HG03175 (cell line): ENCODE results near the gene CFAP45.

Experiments
- ATAC-seq: cut with Tn5 transposase; IDR thresholded peaks from one replicate; pipeline ENCODE4 v1.9.1; 2021; ENCODE audit warnings: mild to moderate bottlenecking, moderate library complexity; ENCODE audit not compliant: unreplicated experiment

The CFAP45 gene, protein sequence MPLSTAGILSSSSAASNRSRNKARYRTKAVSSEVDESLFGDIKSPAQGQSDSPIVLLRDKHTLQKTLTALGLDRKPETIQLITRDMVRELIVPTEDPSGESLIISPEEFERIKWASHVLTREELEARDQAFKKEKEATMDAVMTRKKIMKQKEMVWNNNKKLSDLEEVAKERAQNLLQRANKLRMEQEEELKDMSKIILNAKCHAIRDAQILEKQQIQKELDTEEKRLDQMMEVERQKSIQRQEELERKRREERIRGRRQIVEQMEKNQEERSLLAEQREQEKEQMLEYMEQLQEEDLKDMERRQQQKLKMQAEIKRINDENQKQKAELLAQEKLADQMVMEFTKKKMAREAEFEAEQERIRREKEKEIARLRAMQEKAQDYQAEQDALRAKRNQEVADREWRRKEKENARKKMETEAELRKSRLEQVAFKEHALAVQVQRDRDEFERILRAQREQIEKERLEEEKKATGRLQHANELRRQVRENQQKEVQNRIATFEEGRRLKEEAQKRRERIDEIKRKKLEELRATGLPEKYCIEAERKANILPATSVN

DNA sequence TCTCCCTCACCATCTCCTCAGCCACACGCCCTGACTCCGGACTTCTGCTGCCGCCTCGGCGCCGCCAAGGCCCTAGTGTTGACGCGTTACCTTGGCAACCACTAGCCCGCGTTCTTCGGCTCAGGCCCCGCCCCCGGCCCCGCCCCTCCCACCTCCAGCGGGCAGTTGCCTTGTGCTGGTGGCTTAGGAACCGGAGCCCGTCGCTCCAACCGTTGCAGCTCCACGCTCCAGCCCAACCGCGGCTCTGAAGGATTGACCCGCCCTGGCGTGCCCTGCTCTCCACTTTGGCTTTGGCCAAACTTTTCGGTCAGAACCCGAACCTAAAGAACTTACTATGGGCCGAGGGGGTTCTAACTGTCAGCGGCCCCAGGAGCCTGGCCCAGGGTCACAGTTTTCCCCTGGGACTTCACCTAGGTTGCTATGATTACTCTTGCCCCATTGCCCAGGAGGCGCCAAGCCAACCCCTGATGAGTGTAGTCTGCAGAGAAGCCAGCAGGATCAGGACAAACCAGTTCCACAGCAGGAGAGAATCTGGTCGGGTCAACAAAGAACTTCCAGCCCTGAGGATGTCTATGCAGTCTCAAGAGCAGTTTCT, at the start of gene CFAP45:
Gene CFAP45 (minus strand): TSS at position 80 of the 595 bp plus-strand sequence. CDS start 67 bp downstream, at position 13.
- ATAC-seq = no peak

DNA sequence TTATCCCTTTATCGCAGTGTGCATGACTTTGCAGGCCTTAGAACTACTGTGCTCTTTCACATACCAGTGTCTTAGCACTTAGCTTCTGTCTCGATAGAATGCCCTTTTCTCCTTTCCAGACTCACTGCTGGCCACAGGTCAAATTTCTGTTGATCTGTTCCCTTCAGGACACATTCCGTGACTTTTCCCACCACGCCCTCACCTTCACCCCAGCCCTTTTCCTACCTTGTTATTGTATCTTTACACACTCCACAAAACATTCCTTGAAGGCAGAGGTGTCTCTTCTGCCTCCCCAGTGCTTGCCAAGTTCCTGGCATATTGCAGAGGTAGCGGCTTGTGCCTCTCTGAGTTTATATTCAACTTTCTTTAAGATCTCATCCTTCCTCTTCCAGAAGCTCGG, 49.2 kb upstream of the CFAP45 start:
- no peak for ATAC-seq

DNA sequence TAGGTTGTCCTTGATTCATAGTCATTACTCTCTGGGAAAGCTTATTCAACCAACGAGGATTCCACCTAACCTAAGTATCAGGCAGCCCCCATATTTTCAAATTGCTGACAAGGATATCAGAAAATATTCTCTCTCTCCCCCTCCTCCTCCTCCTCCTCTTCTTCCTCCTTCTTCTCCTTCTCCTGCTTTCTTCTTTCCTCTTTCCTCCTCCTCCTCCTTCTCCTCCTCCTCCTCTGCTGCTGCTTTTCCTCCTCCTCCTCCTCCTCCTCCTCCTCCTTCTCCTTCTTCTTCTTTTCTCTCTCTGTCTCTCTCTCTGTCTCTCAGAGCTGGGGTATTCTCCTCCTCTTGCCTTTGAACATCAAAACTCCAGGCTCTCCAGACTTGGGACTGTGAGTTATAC, 48.0 kb upstream of the CFAP45 start:
- no peak for ATAC-seq

DNA sequence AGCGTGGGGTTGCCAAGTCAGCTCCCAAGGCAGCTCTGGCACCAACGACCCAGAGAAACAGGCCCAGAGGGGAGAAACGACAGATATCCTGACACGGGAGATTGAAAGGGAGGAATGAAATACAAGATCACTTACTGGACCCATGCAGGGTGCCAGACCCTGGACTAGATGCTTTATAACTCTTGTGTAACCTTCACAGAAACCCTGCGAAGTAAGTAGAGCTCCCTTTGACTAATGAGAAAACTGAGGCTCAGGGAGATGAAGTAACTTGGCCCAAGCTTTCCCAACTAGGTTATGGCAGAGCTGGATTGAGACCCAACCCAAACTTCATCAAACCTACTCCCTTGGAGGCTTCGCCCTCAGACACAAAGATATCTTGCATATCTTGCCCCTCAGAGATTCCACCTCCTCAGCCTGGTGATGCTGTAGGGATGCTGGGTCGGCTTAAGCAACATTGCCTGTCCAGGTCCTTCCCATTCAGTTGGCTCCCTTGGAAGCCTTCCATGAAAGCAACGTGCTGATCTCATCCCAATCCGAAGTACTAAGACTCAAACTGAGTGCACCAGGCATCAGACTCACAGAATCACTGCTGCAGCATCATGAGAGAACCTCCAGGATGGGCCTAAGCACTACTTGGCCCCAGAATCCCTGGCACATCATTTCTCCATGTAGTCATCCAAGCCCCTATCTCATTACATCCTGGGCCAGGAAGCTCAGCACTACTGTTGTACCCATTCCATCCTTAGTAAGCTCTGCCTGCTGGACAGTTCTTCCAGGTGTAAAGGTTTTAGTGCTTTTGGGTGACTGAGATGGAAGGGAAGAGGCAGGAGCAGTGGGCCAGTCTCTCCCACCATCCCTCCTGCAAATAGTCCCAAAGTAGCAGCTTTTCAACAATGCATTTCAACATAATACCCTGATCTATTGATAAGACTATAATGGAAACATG, 46.5 kb upstream of the CFAP45 start:
- no peak for ATAC-seq

DNA sequence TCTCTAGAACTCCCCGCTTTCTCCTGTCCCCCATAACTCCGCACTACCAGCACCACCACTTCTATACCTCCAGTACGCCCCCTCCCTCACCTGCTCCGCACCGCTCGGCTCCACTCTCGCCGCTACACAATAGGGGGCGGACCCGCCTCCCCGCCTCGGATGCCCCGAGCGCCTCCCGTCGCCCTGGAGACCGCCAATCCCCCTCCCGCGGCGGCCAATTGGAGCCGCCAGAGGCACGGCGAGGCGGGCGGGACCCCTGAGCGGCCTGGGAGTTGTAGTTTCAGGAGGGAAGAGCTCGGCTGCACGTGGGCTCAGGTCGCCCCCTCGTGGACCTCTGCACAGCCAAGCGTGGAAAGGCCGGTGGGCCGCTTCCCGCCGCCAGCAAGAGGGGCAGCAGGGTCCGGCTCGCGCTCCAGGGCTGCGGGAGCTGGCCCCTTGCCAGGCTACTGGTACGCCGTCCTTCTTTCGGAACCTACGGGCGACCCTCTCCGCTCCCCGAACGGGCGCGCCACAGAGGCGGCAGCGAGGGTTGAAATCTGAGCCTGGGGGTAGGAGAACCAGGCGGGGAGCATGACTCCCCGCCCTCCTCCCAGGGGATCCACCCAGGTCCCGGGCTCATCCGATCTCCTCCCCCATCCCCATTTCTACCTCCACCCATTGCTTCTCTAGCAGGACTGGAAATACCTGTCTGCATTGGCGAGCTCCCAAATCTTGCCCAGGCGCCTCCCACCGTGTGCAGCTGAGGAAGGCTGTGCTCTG, 45.7 kb upstream of the CFAP45 start, which contains the start of gene IGSF9:
Gene IGSF9 (minus strand): TSS at position 131 of the 759 bp plus-strand sequence. CDS start 2,159 bp downstream, outside the sequence.
- peak; percentile 54 for ATAC-seq

DNA sequence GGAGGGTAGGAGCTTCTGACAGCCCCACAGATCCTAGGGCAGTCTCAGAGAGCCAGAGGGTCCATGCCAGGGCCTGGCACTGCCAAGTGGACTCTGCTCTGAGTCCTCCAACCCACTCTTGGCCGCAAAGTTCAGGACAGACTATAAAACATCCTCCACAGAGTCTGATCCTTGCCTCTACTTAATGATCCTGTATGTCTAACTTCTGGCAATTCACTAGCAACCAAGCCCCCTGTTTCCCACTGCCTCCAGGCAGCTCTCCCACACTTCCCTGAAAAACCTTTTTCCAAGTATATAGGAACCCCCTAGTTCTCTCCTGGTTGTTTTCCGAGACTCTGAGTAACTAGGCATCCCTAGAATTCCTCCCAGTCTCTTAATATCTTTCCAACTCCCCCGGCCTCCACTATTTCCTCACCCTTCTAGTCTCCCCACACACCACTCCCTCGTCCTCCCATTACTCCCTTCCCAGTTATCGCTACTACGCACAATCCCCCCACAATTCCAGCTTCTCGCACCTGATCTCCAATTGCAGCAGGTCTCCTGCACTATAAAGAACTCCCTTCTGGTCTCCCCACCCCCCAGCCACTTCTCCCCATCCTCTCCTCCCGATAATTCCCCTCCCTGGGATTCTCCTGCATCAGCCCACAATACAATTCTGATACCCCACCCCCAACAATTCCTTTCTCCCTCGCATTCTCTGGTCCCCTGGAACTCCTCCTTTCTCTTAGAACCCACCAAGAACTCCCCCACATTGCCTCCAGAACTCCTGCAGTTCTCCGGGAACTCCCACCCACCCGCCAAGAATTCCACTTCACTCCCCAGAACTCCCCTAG, 44.9 kb upstream of the CFAP45 start:
- no peak for ATAC-seq

DNA sequence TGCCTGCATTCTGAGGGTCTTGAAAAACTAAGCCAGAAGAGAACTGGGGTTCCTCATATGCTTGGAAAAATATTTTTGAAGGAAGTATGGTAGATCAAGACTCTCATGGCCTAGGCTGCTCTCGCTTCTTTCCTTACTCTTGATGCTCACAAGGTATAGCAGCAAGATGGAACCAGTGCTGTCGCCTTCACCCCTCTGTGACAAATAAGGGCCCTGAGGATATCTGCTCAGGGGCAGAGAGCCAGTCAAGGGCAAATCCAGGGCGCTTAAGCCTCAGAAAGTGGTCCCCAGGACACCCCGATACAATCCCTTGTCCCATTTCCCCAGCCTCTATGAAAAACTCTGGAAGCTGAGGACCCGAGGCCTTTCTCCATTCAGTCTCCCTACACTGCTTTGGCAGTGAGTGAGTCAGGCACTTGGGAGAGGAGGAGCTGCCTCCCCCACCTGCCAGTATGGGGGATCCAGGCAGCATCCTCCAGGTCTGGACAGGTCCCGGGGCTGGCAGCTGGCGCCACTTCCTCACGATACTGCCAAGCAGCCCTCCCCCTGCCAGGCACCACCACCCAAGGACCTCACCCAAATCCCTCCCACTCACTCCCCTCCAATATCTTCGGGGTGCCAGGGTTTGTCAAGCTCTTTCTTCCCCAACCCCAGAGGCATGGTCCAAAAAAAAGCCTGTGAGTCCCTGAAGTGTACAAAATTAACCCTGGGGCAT, 44.1 kb upstream of the CFAP45 start:
- no peak for ATAC-seq

DNA sequence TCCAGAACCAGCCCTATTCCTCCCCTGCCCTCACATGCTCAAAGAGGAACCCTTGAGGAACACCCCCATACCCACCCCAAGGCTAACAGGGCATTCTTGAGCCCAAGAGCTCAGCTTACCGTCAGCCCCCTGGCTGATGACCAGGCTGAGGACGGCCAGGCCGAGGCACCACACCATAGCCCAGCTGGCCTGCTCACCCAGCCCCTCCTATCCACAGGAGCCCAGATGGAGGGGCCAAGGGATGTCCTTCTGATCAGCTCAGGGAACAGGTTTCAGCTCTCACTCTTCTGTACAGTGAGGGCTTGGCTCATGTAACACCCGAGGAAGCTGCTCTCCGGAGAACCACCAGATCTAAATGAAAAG, 43.3 kb upstream of the CFAP45 start:
- no peak for ATAC-seq

DNA sequence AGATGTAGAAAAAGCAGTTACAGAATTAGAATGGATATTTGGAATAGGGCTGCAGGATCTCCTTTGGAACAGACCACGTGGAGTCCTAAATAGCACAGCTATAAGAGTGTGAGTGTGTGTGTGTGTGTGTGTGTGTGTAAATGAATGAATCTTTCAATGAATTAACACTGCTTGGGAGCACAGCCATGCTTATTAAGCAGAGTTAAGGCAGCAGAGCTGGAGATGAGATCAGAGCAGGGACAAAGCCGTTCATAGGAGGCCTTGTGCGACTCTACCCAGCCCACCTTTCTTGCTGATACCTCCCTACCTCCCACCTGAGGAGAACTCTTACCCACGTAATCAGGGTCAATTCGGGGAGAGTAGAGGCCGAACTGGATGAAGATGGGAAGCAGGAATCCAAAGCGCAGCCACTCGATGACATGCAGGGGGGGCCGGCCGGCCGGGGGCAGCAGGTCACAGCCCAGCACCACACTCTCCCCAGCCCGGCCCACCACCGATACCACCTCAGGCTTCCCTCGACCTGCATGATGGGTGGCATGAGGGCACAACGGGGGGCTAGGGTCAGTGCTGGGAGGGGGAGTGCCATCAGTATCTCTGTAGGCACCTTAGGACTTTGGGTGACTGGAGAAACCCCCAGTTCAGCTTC, 42.8 kb upstream of the CFAP45 start:
- ATAC-seq = no peak

DNA sequence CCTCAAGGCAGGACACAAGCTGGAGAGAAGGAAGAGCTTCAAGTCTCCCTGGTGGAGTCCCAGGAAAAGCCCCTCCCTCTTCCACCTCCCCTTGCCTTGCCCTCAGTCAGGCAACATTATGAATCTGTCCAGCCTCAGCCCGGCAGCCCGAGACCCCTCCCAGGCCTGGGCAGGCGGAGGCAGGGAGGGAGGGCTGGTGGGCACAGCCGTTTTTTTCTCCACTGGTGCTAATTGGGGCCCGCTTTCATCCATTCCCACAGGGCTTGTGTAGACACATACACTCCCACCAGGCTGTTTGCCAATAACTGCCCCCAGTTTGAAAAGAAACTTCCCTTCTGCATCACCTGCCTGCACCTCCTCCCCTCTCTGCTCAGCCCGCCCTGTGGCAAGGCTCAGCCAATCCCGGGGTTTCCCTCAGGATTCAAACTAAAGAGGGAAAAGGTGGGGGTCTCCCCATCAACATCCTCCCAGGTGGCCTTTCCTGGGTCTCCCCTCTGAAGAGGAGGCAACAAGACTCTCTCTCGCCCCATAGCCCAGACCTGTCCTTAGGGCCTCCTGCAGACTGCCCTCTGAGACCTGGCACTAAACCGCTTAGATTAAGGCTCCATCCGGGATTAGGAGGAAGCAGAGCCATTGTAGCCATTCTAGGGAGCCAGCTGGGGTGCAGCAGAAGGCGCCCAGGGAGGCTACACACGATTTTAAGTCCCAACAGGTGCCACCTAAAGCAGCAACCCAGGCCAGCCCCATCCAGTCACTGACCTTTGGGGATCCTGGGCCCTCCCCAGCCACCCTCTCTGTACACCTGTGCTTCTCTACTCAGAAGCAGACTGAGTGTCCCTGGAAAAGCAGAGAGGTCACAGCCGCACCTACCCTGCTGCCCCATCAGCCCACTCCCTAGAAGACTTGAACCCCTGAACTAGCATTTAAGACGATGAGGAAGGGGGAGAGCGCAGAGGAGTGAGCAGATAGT, 41.9 kb upstream of the CFAP45 start:
- ATAC-seq = no peak

DNA sequence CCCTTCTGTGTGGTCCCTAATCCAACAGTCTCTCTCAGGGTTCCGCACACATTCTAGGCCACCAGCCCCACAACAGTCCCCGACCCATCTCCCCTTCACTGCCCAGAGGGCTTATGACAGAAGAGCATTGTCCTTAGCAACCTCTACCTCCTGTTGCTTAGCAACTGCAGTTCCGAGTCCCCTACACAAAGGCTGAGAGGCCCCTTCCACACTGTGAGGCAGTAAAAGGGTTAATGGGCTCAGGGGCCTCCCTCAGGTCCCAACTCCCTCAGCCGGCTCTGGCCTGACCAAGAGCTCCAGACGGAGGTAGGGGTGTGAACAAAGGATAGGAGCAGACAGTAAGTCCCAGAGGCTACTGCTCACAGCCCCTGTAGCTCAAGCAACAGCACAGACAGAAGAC, 41.2 kb upstream of the CFAP45 start:
- no peak for ATAC-seq

DNA sequence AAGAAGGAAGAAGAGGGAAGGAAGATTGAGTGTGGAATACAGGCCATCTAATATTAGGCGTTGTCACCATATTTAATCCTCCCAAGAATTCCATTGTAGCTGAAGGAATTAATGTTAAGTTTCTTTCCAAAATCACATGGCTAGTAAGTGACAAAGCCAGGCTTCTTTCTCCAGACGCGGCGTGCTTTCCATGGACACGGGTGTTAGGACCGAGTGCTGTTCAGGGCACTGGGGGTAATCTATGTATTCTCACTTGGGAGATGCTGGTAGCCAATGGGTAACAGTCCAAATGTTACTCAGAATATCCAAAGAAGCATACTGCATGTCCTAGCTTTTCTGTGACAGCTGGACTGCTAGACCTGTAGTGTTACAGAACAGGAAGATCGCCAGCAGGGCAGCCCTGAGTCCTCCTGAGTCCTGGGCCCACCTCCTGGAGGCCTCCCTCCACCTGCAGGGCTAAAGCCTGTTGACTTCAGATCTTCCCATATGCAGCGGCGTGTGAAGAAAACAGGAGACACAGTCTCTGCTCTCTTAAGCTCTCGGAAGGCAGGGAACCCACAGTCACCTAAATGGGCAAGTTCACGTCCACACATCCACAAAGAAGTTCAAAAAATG, 40.1 kb upstream of the CFAP45 start:
- no peak for ATAC-seq

DNA sequence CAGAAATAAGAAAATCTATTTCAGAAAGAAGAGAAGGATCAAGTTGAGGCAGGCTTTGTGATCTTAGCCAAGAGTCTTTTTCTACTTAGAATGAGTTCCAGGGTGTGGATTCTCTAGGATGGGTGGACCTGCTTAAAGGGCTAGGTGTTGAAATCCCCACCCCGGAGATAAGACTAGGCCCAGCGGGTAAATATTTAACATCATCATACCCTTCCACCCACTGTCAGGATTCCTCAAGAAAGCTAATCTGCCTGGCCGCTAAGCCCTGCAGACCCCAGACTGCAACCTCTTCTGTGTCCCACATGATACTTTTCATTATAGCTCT, 39.7 kb upstream of the CFAP45 start:
- ATAC-seq = no peak

DNA sequence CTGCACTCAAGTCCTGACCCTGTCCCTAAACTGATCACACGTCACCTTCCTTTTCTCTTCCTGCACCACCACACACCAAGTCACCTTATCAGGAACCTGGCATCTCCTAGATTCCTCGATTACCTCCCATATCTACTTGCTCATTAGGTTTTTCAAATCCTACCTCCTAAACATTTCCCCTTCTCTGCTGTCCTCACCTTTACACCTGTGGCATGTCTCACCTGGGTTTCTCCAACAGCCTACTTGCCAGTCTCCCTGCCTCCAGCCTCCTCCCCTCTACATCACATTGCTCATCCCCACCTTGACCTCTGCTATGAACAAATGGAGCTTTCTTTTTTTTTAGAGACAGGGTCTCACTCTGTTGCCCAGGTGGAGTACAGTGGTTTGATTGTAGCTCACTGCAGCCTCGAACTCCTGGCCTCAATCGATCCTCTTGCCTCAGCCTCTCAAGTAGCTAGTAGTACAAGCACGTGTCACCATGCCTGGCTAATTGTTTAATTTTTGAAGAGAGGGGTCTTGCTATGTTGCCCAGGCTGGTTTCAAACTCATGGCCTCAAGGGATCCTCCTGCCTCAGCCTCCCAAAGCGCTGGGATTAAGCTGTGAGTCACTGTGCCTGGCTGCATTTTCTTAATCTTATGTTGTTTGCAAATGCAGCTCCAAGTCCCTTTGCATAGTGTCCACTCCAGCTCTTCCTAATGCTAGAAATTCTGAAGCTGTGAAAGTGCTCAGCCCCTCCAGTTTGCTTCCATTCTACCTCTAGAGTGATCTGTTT, 39.1 kb upstream of the CFAP45 start:
- no peak for ATAC-seq

DNA sequence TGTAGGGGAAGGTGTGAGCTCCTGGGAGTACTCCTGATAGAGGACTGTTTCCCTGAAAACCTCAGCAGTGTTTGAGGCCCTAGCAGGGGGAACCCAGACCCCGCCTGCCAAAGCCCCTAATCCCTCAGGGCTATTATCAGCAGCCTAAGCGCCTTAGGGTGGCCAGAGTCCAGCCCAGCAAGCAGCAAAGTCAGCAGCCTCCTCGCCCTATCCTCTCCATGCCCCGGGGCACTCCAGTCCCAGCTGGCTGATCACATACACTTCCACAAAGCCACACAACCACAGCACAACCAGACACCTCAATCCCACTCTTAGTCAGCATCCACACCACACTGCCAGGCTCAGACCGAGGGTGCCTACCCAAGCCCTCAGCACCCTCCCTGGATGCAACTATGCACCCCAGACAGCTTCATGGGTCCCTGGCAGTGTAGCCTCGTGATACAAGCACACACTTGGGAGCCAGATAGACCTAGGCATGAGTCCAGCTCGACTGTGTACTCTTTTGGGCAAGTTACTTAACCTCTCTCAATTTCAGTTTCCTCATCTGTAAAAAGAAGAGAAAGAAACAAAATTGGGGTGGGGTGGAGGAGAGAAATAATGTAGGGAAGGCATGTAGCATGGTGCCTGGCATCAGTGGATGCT, 38.4 kb upstream of the CFAP45 start:
- ATAC-seq = no peak
